GM18519 (cell line): Measurements from ENCODE around the gene CAPN3.

Source experiments
- ATAC-seq: cut with Tn5 transposase; IDR thresholded peaks from one replicate; pipeline ENCODE4 v1.9.1; 2021; ENCODE audit warnings: mild to moderate bottlenecking, moderate library complexity; ENCODE audit not compliant: unreplicated experiment, low FRiP score

Gene CAPN3

DNA sequence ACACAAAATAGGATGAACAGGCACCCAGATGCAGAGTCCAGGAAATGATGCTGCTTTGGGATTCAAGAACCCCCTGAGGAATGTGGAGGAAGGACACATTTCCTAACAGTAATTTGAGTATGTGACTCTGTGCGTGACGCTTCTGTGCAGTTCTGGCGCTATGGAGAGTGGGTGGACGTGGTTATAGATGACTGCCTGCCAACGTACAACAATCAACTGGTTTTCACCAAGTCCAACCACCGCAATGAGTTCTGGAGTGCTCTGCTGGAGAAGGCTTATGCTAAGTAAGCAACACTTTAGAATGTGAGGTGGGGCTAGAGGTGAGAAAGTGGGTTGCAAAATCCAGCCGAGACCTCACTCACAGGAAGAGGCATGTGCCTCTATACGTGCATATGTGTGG is 28.3 kb downstream of the CAPN3 start:
- ATAC-seq: no peak

DNA sequence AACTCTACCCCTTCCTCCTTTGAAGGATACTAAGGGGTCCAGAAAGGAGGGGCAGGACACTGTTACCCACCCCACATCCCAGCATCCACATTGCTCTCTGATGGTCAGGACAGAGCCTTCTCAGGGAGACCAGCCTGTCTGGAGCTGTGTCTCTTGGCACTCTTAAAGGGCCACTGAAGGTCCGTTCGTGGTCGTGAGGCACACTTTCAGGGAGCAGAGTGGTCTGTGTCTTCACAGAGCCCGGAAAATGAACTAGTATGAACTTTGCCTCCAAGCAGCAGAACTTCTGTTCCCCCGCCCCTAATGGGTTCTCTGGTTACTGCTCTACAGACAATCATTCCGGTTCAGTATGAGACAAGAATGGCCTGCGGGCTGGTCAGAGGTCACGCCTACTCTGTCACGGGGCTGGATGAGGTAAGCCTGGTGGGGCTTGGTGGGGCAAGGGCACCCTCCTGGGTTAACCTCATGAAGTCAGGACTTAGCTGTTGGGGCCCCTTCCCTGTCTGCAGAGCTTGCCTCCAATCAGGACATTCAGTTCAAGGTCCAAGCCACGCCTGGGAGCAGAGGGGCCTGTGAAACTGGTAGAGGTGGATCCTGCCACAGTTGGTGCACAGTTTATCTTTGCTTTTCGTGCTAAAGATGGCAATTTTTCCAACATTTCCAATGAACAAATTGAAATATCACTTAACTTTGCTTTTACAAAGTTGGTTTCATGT is 33.2 kb downstream of the CAPN3 start:
- ATAC-seq: no peak

GRCh38 chr15:42394106-42394505 is 34.8 kb downstream of the CAPN3 start:
- ATAC-seq: no peak

GRCh38 chr15:42395838-42396237 is 36.5 kb downstream of the CAPN3 start:
- ATAC-seq: no peak

GRCh38 chr15:42401544-42402454 is 42.5 kb downstream of the CAPN3 start:
- ATAC-seq: no peak

GRCh38 chr15:42402455-42403205 is 43.3 kb downstream of the CAPN3 start:
- no peak for ATAC-seq

GRCh38 chr15:42403389-42403788 is 44.1 kb downstream of the CAPN3 start:
- no peak for ATAC-seq

DNA sequence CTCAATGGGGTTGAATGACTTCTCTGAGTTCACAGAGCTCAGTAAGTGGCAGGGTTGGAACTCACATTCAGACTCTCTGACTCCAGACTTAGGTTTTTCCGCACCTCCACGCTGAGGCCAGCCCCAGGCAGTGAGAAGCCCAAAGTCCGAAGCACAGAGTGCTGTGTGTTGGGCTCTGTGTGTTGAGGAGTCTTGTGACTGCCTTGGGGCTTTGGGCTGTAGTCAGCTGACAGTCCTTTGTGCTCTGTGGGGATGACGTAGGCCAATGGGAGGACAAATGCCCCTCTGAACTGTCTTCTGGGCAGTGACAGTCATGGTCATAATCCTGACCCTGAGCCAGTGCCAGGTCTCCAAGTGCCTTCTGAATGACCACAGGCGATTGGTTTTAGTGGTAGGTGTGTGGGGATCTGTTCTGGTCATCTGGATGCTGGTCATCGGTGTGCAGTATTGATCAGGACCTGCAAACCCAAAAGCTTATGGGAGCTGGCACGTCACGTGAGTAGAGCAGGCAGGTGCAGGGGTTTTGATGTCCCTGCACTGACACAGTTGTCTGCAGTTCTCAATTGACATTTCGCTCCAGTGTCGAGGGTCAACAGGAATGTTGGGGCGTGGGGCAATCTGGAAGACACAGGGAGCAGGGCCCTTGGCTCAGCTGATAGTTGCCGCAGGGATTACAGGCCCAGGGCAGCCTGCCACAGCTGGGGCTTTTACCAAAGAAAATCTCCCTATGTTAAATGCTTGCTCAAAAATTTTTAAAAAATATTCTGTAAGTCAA is 45.3 kb downstream of the CAPN3 start:
- ATAC-seq: no peak

DNA sequence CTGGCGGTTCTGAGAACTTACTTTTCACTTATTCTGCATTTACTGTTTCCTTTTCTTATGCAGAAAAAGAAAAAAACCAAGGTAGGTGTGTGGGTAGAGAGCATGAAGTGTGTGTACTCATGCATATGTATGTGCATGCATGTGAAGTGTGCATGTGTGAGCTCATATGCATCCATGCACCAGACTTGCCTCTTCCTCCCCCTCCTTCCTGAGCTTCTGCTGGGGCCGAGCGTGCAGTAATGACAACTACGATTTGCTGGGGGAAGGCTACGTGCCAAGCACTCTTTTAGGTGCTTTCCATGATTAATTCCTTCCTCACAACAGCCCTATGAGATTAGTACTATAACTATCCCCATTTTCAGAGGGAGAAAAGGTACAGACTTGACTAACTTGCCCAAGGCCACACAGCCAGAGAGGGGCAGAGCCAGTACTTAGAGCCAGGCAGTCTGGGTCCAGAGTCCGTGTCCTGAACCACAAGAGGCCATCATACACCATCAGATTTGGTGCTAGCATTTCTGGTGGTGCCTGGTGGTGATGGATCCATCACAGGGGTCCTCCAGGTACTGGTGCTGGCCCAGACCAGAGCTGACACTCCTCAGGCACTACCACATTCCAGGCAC is 46.7 kb downstream of the CAPN3 start:
- ATAC-seq: no peak

DNA sequence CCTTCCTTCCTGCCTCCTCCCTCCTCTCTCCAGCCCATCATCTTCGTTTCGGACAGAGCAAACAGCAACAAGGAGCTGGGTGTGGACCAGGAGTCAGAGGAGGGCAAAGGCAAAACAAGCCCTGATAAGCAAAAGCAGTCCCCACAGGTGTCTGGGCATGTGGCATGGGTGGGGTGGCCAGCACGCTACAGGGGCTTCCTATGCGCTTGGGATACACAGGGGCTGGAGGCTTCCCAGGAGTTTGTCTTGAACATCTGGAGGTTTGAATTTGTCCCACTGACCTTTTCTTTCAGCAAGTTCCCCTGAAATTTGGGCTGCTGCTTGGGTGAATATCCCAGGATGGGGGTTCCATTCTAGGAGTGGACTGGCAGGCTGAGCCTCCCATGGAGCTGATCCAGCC is 48.9 kb downstream of the CAPN3 start:
- ATAC-seq: no peak

GRCh38 chr15:42409011-42409410 is 49.7 kb downstream of the CAPN3 start:
- no peak for ATAC-seq

DNA sequence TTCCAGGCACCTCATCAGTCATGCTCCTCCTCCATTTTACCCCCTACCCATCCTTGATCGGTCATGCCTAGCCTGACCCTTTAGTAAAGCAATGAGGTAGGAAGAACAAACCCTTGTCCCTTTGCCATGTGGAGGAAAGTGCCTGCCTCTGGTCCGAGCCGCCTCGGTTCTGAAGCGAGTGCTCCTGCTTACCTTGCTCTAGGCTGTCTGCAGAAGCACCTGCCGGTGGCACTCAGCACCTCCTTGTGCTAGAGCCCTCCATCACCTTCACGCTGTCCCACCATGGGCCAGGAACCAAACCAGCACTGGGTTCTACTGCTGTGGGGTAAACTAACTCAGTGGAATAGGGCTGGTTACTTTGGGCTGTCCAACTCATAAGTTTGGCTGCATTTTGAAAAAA is 52.6 kb downstream of the CAPN3 start:
- ATAC-seq: no peak

DNA sequence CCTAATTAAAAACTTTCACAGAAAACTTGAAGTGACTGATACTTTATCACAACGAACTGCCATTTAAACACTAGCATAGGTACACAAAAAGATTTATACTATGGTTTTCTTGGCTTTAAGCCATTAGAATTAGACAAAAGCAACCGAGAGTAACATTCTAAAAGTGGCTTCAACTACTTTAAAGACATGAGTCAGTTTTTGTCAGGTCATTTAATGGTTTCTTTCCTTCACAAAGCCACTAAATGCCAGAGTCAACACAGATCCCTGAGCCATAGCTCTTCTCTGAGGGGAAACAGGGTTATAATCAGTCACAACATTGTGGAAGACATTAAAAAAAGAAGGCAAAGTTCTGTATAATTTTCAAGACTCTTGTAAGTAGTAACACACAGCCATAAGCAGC is 54.6 kb downstream of the CAPN3 start:
- ATAC-seq: no peak

GRCh38 chr15:42419369-42419768 is 60.1 kb downstream of the CAPN3 start:
- no peak for ATAC-seq

DNA sequence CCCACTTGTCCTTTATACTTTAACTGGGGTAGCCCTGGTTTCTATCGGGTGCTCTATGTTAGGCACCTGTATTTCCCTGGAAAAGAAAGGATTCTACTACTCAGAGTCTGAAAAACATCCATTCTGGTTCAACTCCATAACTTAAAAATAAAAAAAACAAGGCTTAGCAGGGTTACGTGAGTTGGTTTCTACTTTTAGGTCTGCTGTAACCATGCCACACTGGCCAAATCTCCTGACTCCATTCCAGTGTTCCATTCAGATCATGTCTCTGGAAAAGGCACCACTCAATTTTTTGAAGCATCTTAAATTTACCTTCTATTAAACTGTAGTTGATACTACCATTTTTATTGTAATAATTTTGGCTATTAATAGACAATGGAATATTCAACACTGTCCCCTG is 62.1 kb downstream of the CAPN3 start:
- ATAC-seq: no peak

DNA sequence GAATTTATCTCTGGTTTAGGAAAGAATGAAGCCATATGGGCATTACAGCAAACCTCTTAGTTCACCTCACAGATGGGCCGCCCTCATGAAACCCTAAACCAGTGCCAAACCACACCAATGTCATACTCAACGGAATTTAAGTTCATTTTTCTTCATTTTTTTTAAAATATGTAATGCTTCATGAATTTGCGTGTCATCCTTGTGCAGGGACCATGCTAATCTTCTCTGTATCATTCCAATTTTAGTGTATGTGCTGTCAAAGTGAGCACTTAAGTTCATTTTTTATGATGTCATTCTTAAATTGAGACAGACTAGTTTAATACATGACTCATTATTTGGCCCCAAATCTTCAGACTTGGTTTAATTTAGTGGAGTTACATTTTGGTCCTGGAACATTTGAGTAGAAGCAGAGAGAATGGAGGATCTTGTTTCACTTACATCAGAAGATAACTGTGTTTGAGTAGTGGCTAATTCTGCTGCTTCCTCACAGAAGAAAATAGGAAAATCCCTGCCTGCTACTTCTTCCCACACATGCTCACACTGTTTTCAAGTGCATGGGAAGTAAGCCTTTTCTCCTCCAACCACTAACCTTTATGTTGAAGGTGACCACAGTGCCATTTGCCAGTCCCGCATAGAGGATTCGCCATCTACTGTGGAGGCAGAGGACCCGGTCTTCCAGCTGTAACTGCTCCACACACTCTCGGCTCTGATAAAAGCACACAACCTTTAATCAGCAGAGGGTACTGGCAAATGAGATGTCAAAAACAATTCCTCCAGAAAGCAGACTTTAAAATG is 68.3 kb downstream of the CAPN3 start:
- ATAC-seq: no peak

DNA sequence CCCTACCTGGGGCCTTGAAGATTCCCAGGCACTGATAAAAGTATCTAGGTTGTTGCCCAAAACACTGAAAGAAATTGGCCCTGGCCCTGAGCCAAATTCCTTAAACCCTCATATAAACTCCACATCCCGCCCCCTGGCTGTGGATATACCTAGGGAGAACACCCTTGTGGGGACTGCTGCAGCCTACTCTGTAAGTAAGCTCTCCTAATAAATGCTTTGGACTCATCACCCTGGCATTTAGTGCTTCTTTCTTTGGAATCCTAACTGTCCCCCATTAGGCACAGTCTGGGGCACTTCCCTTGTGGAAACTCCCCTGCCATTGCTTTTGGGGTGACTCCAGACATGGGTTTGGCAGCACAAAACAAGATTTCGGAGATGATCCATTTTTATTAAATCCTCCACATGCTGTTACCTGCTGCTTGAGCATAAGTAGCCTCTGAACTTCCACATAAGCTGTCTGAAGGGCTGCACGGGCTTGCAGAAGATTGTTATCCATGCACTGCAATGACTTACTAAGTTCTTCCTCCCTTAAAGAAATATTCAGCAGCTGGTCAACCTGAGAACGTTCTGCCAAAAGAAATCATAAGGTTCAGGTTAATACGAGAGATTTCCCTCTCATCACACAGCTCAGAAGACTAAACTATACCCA is 85.2 kb downstream of the CAPN3 start:
- no peak for ATAC-seq

GRCh38 chr15:42445551-42445950 is 86.2 kb downstream of the CAPN3 start:
- no peak for ATAC-seq

- no peak for ATAC-seq
Observed at GRCh38 chr15:42447599-42447998, 88.3 kb downstream of the CAPN3 start.
